ENCODE measurements around the gene CELSR1. TPM values are rescaled to one million over a fixed set of nuclear protein-coding genes. Genes with fewer than 3 reads are reported as not detected.

Gene CELSR1
- total and polyA plus RNA-seq, 2 of the 13 experiments (the other 11 are each of a cell fraction or from before 2014, with no cell fraction given), result 0.78 to 1.8 TPM

- TF ChIP-seq, protein P1, sequence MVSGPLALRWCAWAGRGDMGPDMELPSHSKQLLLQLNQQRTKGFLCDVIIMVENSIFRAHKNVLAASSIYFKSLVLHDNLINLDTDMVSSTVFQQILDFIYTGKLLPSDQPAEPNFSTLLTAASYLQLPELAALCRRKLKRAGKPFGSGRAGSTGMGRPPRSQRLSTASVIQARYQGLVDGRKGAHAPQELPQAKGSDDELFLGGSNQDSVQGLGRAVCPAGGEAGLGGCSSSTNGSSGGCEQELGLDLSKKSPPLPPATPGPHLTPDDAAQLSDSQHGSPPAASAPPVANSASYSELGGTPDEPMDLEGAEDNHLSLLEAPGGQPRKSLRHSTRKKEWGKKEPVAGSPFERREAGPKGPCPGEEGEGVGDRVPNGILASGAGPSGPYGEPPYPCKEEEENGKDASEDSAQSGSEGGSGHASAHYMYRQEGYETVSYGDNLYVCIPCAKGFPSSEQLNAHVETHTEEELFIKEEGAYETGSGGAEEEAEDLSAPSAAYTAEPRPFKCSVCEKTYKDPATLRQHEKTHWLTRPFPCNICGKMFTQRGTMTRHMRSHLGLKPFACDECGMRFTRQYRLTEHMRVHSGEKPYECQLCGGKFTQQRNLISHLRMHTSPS (CRISPR knock-in tag; IDR thresholded peaks at IDR 0.05; ENCODE audit: low read depth), result peak; percentile 72; the same call in 1 of the 2 replicates
- TF ChIP-seq SP1 (IDR thresholded peaks at IDR 0.05) (no peak), SP1 (CRISPR knock-in tag; IDR thresholded peaks at IDR 0.05) (no peak), CHD2 (IDR thresholded peaks at IDR 0.05; ENCODE audit: low read depth, low read length) (no peak), ZNF776 (CRISPR knock-in tag; IDR thresholded peaks at IDR 0.05) (0 out of 2 replicates have a peak, but pooled peaks have one; percentile 53), ZNF609 (CRISPR knock-in tag; IDR thresholded peaks at IDR 0.05; ENCODE audit: borderline replicate concordance) (no peak), ZNF333 (CRISPR knock-in tag; IDR thresholded peaks at IDR 0.05; ENCODE audit: borderline replicate concordance) (0 out of 2 replicates have a peak, but pooled peaks have one; percentile 46), ZNF841 (CRISPR knock-in tag; IDR thresholded peaks at IDR 0.05; ENCODE audit: borderline replicate concordance) (no peak), KLF6 (CRISPR knock-in tag; IDR thresholded peaks at IDR 0.05) (no peak), ZNF318 (CRISPR knock-in tag; IDR thresholded peaks at IDR 0.05) (no peak), ZKSCAN8 (CRISPR knock-in tag; IDR thresholded peaks at IDR 0.05; ENCODE audit: borderline replicate concordance) (no peak)
- TF ChIP-seq, protein P2, sequence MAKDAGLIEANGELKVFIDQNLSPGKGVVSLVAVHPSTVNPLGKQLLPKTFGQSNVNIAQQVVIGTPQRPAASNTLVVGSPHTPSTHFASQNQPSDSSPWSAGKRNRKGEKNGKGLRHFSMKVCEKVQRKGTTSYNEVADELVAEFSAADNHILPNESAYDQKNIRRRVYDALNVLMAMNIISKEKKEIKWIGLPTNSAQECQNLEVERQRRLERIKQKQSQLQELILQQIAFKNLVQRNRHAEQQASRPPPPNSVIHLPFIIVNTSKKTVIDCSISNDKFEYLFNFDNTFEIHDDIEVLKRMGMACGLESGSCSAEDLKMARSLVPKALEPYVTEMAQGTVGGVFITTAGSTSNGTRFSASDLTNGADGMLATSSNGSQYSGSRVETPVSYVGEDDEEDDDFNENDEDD (CRISPR knock-in tag; IDR thresholded peaks at IDR 0.05; ENCODE audit: borderline replicate concordance), result no peak
These were observed 40.2 kb upstream of the CELSR1 start (continued) for GRCh38 chr22:46577368-46578249.
